ENCODE measurements around the gene IL31RA.

DNA sequence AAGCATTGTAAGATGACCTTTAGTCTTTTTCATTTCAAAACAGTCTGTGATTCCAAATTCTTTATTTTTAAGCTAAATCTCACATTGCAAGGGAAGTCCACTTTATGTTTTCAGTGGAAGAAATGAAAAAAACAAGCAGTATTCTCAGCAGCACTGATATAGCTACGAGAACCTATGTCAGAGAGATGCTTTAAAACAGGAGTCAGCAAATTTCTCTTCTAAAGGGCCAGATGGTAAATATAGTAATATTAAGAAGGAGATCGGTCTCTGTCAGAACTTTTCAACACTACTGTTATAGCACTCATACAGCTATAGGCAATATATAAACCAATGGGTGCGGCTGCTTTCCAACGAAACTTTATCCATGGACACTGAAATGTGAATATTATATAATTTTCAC, 18.7 kb downstream of the IL31RA start:
- TF ChIP-seq, protein P1, sequence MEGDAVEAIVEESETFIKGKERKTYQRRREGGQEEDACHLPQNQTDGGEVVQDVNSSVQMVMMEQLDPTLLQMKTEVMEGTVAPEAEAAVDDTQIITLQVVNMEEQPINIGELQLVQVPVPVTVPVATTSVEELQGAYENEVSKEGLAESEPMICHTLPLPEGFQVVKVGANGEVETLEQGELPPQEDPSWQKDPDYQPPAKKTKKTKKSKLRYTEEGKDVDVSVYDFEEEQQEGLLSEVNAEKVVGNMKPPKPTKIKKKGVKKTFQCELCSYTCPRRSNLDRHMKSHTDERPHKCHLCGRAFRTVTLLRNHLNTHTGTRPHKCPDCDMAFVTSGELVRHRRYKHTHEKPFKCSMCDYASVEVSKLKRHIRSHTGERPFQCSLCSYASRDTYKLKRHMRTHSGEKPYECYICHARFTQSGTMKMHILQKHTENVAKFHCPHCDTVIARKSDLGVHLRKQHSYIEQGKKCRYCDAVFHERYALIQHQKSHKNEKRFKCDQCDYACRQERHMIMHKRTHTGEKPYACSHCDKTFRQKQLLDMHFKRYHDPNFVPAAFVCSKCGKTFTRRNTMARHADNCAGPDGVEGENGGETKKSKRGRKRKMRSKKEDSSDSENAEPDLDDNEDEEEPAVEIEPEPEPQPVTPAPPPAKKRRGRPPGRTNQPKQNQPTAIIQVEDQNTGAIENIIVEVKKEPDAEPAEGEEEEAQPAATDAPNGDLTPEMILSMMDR (conservative IDR thresholded peaks at IDR 0.05) = no peak
- no peak for TF ChIP-seq ZFX (IDR thresholded peaks at IDR 0.05)

Data from C4-2B (cell line).